OCI-LY7 (cell line): ENCODE data around the gene PMVK.

Experiments
- EZH2phosphoT487 ChIP-seq: fragments of 200-600 bp; sonication (generic); IDR thresholded peaks from 2 replicates; pipeline ENCODE4 v1.6.1; 2018; ENCODE audit warnings: low read depth, borderline replicate concordance, mild to moderate bottlenecking, mixed run types, antibody characterized with exemption, low read length, moderate library complexity, mixed read lengths
- TF ChIP-seq, protein P1 (sequence below): fragments of 200-600 bp; sonication (generic); conservative IDR thresholded peaks from 2 replicates; pipeline ENCODE4 v1.5.1; 2014; ENCODE audit warnings: mild to moderate bottlenecking, antibody characterized with exemption, low read length, moderate library complexity, mixed read lengths

DNA sequence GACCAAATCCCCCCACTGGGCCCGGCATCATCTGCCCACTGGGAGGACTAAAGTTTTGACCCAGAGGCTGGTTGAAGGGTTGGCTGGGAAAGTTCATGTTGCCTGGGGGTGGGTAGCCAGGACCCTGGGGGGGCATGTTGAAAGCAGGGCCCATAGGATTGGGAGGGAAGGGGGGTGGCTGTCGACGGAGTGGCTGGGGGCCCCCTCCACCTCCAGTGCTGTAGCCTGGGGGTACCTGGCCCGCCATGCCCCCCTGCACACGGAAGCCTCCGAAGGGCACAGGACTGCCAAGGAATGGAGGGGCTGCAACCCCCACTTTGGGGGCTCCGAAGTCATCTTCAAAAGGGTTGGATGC is 22.9 kb upstream of the PMVK start:
- TF ChIP-seq, protein P1, sequence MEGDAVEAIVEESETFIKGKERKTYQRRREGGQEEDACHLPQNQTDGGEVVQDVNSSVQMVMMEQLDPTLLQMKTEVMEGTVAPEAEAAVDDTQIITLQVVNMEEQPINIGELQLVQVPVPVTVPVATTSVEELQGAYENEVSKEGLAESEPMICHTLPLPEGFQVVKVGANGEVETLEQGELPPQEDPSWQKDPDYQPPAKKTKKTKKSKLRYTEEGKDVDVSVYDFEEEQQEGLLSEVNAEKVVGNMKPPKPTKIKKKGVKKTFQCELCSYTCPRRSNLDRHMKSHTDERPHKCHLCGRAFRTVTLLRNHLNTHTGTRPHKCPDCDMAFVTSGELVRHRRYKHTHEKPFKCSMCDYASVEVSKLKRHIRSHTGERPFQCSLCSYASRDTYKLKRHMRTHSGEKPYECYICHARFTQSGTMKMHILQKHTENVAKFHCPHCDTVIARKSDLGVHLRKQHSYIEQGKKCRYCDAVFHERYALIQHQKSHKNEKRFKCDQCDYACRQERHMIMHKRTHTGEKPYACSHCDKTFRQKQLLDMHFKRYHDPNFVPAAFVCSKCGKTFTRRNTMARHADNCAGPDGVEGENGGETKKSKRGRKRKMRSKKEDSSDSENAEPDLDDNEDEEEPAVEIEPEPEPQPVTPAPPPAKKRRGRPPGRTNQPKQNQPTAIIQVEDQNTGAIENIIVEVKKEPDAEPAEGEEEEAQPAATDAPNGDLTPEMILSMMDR = no peak
- TF ChIP-seq EZH2phosphoT487 = no peak
